Panc1 (cell line): ENCODE data around the gene PLCG2.

Source experiments
- POLR2AphosphoS5 ChIP-seq: IDR thresholded peaks from 2 replicates; pipeline ENCODE4 v1.6.1; 2012; ENCODE audit warnings: mild to moderate bottlenecking, low read depth, low read length, moderate library complexity
- SIN3A ChIP-seq: IDR thresholded peaks from 2 replicates; pipeline ENCODE4 v1.6.1; 2012; ENCODE audit warnings: low read depth, mild to moderate bottlenecking, low read length, moderate library complexity, borderline replicate concordance; ENCODE audit not compliant: insufficient read depth
- TF ChIP-seq, protein P1 (sequence below): fragments of 450-650 bp; IDR thresholded peaks from 2 replicates; pipeline ENCODE4 v1.5.1; 2017; ENCODE audit warnings: mild to moderate bottlenecking
- TF ChIP-seq, protein P2 (sequence below), 2 experiments: IDR thresholded peaks; 2 replicates each; pipeline ENCODE4 v1.6.1; 2011 to 2012; ENCODE audit warnings: low read depth in 2 of 2, control low read depth in 1 of 2, low read length in 1 of 2, mild to moderate bottlenecking in 1 of 2, moderate library complexity in 1 of 2; ENCODE audit not compliant: insufficient read depth in 1 of 2

DNA sequence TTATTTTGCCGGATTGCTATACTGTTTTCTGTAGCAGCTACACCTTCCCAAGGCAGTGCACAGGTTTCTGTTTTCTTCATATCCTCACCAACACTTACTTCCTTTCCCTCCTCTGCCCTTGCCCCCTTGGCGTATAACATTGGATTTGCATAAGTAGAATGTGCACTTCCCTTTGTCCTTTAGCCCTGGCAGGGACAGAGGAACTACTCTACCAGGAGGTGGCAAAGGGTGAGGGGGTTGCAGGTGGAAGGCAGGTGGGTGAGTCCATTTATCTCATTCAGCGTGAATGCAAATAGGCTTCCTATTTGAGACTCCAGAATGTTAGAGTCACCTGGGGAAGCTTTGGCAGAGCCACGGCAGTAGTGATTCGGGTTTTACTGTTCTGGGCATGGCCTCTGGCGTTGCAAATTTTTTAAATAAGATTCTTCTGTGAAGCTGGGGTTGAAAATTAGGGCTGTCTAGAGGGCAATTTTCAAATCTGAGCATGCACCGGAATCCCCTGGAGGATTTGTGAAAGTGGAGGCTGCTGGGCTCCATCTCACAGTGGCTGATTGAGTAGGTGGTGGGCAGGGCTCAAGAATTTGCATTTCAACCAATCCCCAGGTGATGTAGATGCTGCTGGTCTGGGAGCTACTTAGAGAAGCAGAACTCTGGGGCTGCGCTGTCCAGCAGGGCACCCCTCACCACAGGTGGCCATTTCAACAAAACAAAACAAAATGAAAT lies 84.7 kb downstream of the PLCG2 start:
- TF ChIP-seq, protein P1, sequence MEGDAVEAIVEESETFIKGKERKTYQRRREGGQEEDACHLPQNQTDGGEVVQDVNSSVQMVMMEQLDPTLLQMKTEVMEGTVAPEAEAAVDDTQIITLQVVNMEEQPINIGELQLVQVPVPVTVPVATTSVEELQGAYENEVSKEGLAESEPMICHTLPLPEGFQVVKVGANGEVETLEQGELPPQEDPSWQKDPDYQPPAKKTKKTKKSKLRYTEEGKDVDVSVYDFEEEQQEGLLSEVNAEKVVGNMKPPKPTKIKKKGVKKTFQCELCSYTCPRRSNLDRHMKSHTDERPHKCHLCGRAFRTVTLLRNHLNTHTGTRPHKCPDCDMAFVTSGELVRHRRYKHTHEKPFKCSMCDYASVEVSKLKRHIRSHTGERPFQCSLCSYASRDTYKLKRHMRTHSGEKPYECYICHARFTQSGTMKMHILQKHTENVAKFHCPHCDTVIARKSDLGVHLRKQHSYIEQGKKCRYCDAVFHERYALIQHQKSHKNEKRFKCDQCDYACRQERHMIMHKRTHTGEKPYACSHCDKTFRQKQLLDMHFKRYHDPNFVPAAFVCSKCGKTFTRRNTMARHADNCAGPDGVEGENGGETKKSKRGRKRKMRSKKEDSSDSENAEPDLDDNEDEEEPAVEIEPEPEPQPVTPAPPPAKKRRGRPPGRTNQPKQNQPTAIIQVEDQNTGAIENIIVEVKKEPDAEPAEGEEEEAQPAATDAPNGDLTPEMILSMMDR, result no peak
- TF ChIP-seq, protein P2, sequence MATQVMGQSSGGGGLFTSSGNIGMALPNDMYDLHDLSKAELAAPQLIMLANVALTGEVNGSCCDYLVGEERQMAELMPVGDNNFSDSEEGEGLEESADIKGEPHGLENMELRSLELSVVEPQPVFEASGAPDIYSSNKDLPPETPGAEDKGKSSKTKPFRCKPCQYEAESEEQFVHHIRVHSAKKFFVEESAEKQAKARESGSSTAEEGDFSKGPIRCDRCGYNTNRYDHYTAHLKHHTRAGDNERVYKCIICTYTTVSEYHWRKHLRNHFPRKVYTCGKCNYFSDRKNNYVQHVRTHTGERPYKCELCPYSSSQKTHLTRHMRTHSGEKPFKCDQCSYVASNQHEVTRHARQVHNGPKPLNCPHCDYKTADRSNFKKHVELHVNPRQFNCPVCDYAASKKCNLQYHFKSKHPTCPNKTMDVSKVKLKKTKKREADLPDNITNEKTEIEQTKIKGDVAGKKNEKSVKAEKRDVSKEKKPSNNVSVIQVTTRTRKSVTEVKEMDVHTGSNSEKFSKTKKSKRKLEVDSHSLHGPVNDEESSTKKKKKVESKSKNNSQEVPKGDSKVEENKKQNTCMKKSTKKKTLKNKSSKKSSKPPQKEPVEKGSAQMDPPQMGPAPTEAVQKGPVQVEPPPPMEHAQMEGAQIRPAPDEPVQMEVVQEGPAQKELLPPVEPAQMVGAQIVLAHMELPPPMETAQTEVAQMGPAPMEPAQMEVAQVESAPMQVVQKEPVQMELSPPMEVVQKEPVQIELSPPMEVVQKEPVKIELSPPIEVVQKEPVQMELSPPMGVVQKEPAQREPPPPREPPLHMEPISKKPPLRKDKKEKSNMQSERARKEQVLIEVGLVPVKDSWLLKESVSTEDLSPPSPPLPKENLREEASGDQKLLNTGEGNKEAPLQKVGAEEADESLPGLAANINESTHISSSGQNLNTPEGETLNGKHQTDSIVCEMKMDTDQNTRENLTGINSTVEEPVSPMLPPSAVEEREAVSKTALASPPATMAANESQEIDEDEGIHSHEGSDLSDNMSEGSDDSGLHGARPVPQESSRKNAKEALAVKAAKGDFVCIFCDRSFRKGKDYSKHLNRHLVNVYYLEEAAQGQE (IDR thresholded peaks at IDR 0.05; ENCODE audit: insufficient read depth in 1 of 2, low read depth in 2 of 2, low read length in 1 of 2), result no peak
- TF ChIP-seq POLR2AphosphoS5, result no peak
- no peak for TF ChIP-seq SIN3A
